Endothelial cell of umbilical vein (primary cell): Measurements from ENCODE around the gene CIPC. TPM values are rescaled to one million over a fixed set of nuclear protein-coding genes. Genes with fewer than 3 reads are reported as not detected.

ENCODE experiments used
- BruUV-seq: library from RNA; stranded (reverse); fragments of 400-500 nt; replicated peaks from 2 replicates; lab custom pipeline; 2021; lab: Mats Ljungman, UMichigan
- CTCF ChIA-PET: fragments of 300-600, 350-600 bp; sonication (Branson Sonifier 250); formaldehyde crosslinking; loops from one replicate; lab custom pipeline; 2021; ENCODE audit warnings: antibody characterized with exemption, inconsistent platforms; lab: Charles Lee
- POLR2A ChIA-PET: fragments of 300-600, 350-600 bp; sonication (Branson Sonifier 250); formaldehyde crosslinking; loops from one replicate; lab custom pipeline; 2021; ENCODE audit warnings: antibody characterized with exemption, inconsistent platforms; lab: Charles Lee
- DNase-seq: peaks from one replicate; pipeline ENCODE4 v3.0.0-alpha.2; 2011; ENCODE audit warnings: low read depth, low spot score
- FAIRE-seq: peaks from 2 replicates; lab custom pipeline; 2011; peaks lifted over from hg19 to GRCh38; lab: Jason Lieb, UNC
- H2AFZ ChIP-seq: 2 replicates; pipeline ENCODE4 v1.6.0; 2012; ENCODE audit warnings: low read depth, low read length, control low read depth, inconsistent platforms
- H3K27ac ChIP-seq: 2 replicates; pipeline ENCODE4 v1.5.1; 2011; ENCODE audit warnings: low read depth, mild to moderate bottlenecking, control low read depth, low read length, moderate library complexity; ENCODE audit not compliant: insufficient read depth
- H3K27me3 ChIP-seq, 2 experiments: 2 replicates each; pipeline versions ENCODE4 v1.6.0 to v1.6.1; 2011; ENCODE audit warnings: low read length in 2 of 2, mixed read lengths in 1 of 2; ENCODE audit not compliant: control insufficient read depth in 2 of 2, insufficient read depth in 2 of 2
- H3K36me3 ChIP-seq, 2 experiments: 2 replicates in 1 of 2; 3 replicates in 1 of 2; pipeline ENCODE4 v1.5.1; 2011; ENCODE audit warnings: low read length in 2 of 2, mild to moderate bottlenecking in 1 of 2, moderate library complexity in 1 of 2; ENCODE audit not compliant: control insufficient read depth in 2 of 2, insufficient read depth in 2 of 2; ENCODE audit errors: extremely low read depth in 1 of 2
- H3K4me1 ChIP-seq: 3 replicates; pipeline ENCODE4 v1.5.1; 2011; ENCODE audit warnings: mild to moderate bottlenecking, low read length; ENCODE audit not compliant: control insufficient read depth, insufficient read depth; ENCODE audit errors: extremely low read depth
- H3K4me2 ChIP-seq: 2 replicates; pipeline ENCODE4 v1.6.1; 2011; ENCODE audit warnings: low read length, control low read depth, mixed read lengths; ENCODE audit not compliant: insufficient read depth
- H3K4me3 ChIP-seq, 3 experiments: fragments of 200-600 bp in 1 of 3; sonication (generic), shearing (Covaris generic) in 1 of 3; replicated peaks in 1 of 3; 2 replicates each; pipeline ENCODE4 v1.5.1; 2011 to 2016; ENCODE audit warnings: control low read depth in 3 of 3, low read length in 3 of 3, mild to moderate bottlenecking in 2 of 3, inconsistent platforms in 1 of 3, low read depth in 1 of 3, moderate library complexity in 1 of 3; ENCODE audit not compliant: insufficient read depth in 1 of 3
- H3K79me2 ChIP-seq: 2 replicates; pipeline ENCODE4 v1.6.0; 2012; ENCODE audit warnings: low read length, inconsistent platforms; ENCODE audit not compliant: control insufficient read depth, insufficient read depth
- H3K9ac ChIP-seq: replicated peaks from 2 replicates; pipeline ENCODE3; 2011; ENCODE audit warnings: low read length, control low read depth; ENCODE audit not compliant: insufficient read depth; ENCODE audit errors: extremely low read depth
- H3K9me1 ChIP-seq: replicated peaks from 3 replicates; pipeline ENCODE4 v1.6.0; 2011; ENCODE audit warnings: mild to moderate bottlenecking, low read length; ENCODE audit not compliant: control insufficient read depth, insufficient read depth; ENCODE audit errors: extremely low read depth
- H3K9me3 ChIP-seq: replicated peaks from 2 replicates; pipeline ENCODE4 v1.5.1; 2012; ENCODE audit warnings: low read length, inconsistent platforms; ENCODE audit not compliant: control insufficient read depth, insufficient read depth
- H4K20me1 ChIP-seq: replicated peaks from 2 replicates; pipeline ENCODE3; 2011; ENCODE audit warnings: mild to moderate bottlenecking, low read length; ENCODE audit not compliant: control insufficient read depth, insufficient read depth; ENCODE audit errors: extremely low read depth
- EZH2 ChIP-seq: IDR thresholded peaks from 2 replicates; pipeline ENCODE4 v1.6.1; 2012; ENCODE audit warnings: borderline replicate concordance, low read depth, mild to moderate bottlenecking, moderate library complexity, low read length, inconsistent platforms; ENCODE audit not compliant: severe bottlenecking
- FOS ChIP-seq: IDR thresholded peaks from 2 replicates; pipeline ENCODE4 v1.6.1; 2011; ENCODE audit warnings: mild to moderate bottlenecking, low read length, moderate library complexity, borderline replicate concordance; ENCODE audit not compliant: insufficient read depth
- GATA2 ChIP-seq: IDR thresholded peaks from 2 replicates; pipeline ENCODE4 v1.7.0; 2011; ENCODE audit warnings: low read depth, mild to moderate bottlenecking, moderate library complexity, mixed read lengths, low read length; ENCODE audit not compliant: insufficient read length, insufficient read depth
- JUN ChIP-seq: IDR thresholded peaks from 2 replicates; pipeline ENCODE4 v1.6.1; 2011; ENCODE audit warnings: borderline replicate concordance, low read depth; ENCODE audit not compliant: insufficient read length, insufficient read depth
- MYC ChIP-seq: IDR thresholded peaks from one replicate; pipeline ENCODE4 v1.6.1; 2011; ENCODE audit warnings: mild to moderate bottlenecking, low read depth, low read length
- POLR2A ChIP-seq: IDR thresholded peaks from 2 replicates; pipeline ENCODE4 v1.6.1; 2012; ENCODE audit warnings: low read depth, mild to moderate bottlenecking, control low read depth, low read length
- POLR2AphosphoS5 ChIP-seq: IDR thresholded peaks from 2 replicates; pipeline ENCODE4 v1.6.1; 2012; ENCODE audit warnings: low read depth, mild to moderate bottlenecking, control low read depth, low read length, moderate library complexity; ENCODE audit not compliant: insufficient read depth
- dilution Hi-C: fragments of 300-500 bp; cut with MboI; formaldehyde crosslinking; loops from one replicate; pipeline ENCODE4 v1.15.0; 2019; ENCODE audit warnings: low sequenced_read_pairs; ENCODE audit not compliant: extremely low pct_ligation_motif_present
- intact Hi-C: fragments of 100-400 bp; cut with micrococcal nuclease; formaldehyde crosslinking; loops from one replicate; pipeline ENCODE4 v1.10.0; 2022
- polyA plus RNA-seq, 4 experiments: library from polyadenylated mRNA; depleted of rRNA in 3 of 4; stranded (reverse) in 3 of 4; unstranded in 1 of 4; fragments of >200 nt; gene quantifications; 2 replicates each; pipeline versions ENCODE4 v1.2.1 to v1.2.3, GENCODE V29; 2011 to 2012; ENCODE audit warnings: missing spikeins in 1 of 4
- total RNA-seq: library from RNA; stranded (reverse); gene quantifications from 2 replicates; pipeline ENCODE4 v1.2.3, GENCODE V29; 2021
- TF ChIP-seq, protein P1 (sequence below), 2 donors: IDR thresholded peaks; 1 replicate in 1 of 2; 2 replicates in 1 of 2; pipeline ENCODE4 v1.5.1; 2011; ENCODE audit warnings: low read length in 2 of 2, mild to moderate bottlenecking in 2 of 2, moderate library complexity in 2 of 2, control low read depth in 1 of 2, inconsistent platforms in 1 of 2, low read depth in 1 of 2; ENCODE audit not compliant: insufficient read depth in 1 of 2; ENCODE audit errors: extremely low read depth in 1 of 2
- TF ChIP-seq, protein P2 (sequence below): IDR thresholded peaks from 2 replicates; pipeline ENCODE4 v1.6.1; 2011; ENCODE audit not compliant: insufficient read depth, insufficient read length

CIPC gene
- total and polyA plus RNA-seq, 2 donors (not counting 3 experiments of a cell fraction or from before 2014, with no cell fraction given): 8.8 to 17.4 TPM

GRCh38 chr14:77084985-77085384 is 13.1 kb upstream of the CIPC start:
- BruUV-seq: no TSS peak

GRCh38 chr14:77085538-77085937 is 12.5 kb upstream of the CIPC start:
- Histone ChIP-seq H4K20me1 (no peaks in the 10 kb centered on the region), H3K27me3 (peaks cover 13 to 24% of the 10 kb centered on the region in 2 experiments), H3K9me3 (no peaks in the 10 kb centered on the region), H3K4me2 (no peak overlapping the region), H3K79me2 (no peaks in the 10 kb centered on the region), H3K9ac (no peak overlapping the region), H3K36me3 (no peaks in the 10 kb centered on the region), H3K27ac (no peak overlapping the region), H2AFZ (no peak overlapping the region), H3K4me3 (no peak overlapping the region), H3K4me1 (no peaks in the 10 kb centered on the region), H3K9me1 (no peaks in the 10 kb centered on the region)
- TF ChIP-seq EZH2: no peak
- TF ChIP-seq POLR2A: no peak
- TF ChIP-seq POLR2AphosphoS5: no peak
- TF ChIP-seq, protein P1, sequence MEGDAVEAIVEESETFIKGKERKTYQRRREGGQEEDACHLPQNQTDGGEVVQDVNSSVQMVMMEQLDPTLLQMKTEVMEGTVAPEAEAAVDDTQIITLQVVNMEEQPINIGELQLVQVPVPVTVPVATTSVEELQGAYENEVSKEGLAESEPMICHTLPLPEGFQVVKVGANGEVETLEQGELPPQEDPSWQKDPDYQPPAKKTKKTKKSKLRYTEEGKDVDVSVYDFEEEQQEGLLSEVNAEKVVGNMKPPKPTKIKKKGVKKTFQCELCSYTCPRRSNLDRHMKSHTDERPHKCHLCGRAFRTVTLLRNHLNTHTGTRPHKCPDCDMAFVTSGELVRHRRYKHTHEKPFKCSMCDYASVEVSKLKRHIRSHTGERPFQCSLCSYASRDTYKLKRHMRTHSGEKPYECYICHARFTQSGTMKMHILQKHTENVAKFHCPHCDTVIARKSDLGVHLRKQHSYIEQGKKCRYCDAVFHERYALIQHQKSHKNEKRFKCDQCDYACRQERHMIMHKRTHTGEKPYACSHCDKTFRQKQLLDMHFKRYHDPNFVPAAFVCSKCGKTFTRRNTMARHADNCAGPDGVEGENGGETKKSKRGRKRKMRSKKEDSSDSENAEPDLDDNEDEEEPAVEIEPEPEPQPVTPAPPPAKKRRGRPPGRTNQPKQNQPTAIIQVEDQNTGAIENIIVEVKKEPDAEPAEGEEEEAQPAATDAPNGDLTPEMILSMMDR (IDR thresholded peaks at IDR 0.05; ENCODE audit: extremely low read depth in 1 of 2, insufficient read depth in 1 of 2, low read depth in 1 of 2, low read length in 2 of 2): no peak
- no peak for TF ChIP-seq GATA2
- TF ChIP-seq, protein P2, sequence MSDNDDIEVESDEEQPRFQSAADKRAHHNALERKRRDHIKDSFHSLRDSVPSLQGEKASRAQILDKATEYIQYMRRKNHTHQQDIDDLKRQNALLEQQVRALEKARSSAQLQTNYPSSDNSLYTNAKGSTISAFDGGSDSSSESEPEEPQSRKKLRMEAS: no peak
- TF ChIP-seq MYC: no peak
- TF ChIP-seq FOS: no peak
- TF ChIP-seq JUN: no peak
- ChIA-PET POLR2A (no interaction called here), CTCF (interaction anchor here (0.8 to 3.9 kb wide), 14 partner anchors 8 to 213 kb away, joined by 3 to 24 read pairs (median 5); no protein-coding TSS in a partner anchor)
- no peak for FAIRE-seq
- no peak for DNase-seq
- dilution Hi-C loops (loop anchor here (25.0 kb wide), 1 partner anchor 198 kb away; no protein-coding TSS in a partner anchor), intact Hi-C loops (no loop called here)
- BruUV-seq: no TSS peak

More at GRCh38 chr14:77084985-77085384, 13.1 kb upstream of the CIPC start:
- Histone ChIP-seq H3K36me3 (no peaks in the 10 kb centered on the region), H3K4me1 (no peaks in the 10 kb centered on the region), H2AFZ (no peak overlapping the region), H3K9ac (no peak overlapping the region), H3K4me3 (no peak overlapping the region), H4K20me1 (no peaks in the 10 kb centered on the region), H3K27me3 (peaks cover 13 to 24% of the 10 kb centered on the region in 2 experiments), H3K4me2 (no peak overlapping the region), H3K9me1 (no peaks in the 10 kb centered on the region), H3K79me2 (no peaks in the 10 kb centered on the region), H3K27ac (no peak overlapping the region), H3K9me3 (no peaks in the 10 kb centered on the region)
- no peak for TF ChIP-seq POLR2A
- TF ChIP-seq GATA2: no peak
- TF ChIP-seq MYC: no peak
- TF ChIP-seq, protein P2: no peak
- TF ChIP-seq FOS: no peak
- ChIA-PET POLR2A (no interaction called here), CTCF (interaction anchor here (1.3 to 3.9 kb wide), 7 partner anchors 10 to 209 kb away, joined by 4 to 24 read pairs (median 9); no protein-coding TSS in a partner anchor)
- no peak for FAIRE-seq
- dilution Hi-C loops (loop anchor here (25.0 kb wide), 1 partner anchor 198 kb away; no protein-coding TSS in a partner anchor), intact Hi-C loops (no loop called here)
- no peak for DNase-seq
